GM18951 (cell line): ENCODE data around the gene FCN2.

Experiments used
- POLR2A ChIP-seq: IDR thresholded peaks from 4 replicates; pipeline ENCODE4 v1.6.1; 2011; ENCODE audit warnings: mild to moderate bottlenecking; ENCODE audit not compliant: insufficient read length, insufficient read depth; ENCODE audit errors: extremely low read depth
- in situ Hi-C: fragments of 300-500 bp; cut with MboI; formaldehyde crosslinking; loops from one replicate; pipeline ENCODE4 v1.12.0; 2022; ENCODE audit warnings: low sequenced_read_pairs, mixed read lengths, inconsistent platforms; ENCODE audit not compliant: unreplicated experiment

Gene FCN2

DNA sequence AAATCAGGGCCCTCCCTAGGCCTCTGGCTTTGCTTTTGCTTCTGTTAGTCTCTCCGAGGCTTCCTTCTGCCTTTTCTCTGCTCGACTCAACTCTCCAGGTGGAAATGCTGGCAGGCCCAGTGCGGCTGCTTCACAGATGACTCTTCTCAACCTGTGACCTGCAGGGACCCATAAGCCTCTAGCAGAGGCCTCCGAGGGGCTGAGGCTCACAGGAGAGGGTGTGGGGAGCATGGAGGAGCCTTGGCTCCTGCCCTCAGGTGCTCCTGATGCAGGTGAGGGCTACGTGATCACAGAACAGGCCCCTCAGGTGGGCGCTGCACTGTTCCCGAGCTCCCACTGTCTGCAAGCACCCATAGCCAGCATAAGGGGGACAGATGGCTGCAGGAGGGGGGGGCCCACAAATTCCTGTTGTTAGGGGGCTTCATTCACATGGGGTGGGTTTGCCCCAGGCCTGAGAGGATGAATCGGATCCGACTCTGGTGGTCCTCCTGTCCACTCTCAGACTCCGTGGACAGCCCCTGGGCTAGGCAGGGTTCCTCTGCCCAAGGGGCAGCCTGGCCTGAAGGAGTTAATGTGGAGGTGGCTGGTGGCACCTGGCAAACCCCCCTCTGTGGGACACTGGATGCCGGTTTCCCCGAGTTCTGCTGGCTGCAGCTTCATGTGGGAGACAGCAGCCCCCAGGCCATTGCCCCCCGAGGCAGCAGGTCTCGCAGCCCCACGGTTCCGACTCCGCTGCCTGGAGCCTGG is 10.9 kb upstream of the FCN2 start:
- TF ChIP-seq POLR2A, result no peak
- in situ Hi-C loops, result no loop called here

GRCh38 chr9:134870301-134870694 is 10.3 kb upstream of the FCN2 start:
- in situ Hi-C loops, result no loop called here
- no peak for TF ChIP-seq POLR2A

- TF ChIP-seq POLR2A, result no peak
- in situ Hi-C loops, result no loop called here
Observed at GRCh38 chr9:134870746-134871662, 9.6 kb upstream of the FCN2 start.

DNA sequence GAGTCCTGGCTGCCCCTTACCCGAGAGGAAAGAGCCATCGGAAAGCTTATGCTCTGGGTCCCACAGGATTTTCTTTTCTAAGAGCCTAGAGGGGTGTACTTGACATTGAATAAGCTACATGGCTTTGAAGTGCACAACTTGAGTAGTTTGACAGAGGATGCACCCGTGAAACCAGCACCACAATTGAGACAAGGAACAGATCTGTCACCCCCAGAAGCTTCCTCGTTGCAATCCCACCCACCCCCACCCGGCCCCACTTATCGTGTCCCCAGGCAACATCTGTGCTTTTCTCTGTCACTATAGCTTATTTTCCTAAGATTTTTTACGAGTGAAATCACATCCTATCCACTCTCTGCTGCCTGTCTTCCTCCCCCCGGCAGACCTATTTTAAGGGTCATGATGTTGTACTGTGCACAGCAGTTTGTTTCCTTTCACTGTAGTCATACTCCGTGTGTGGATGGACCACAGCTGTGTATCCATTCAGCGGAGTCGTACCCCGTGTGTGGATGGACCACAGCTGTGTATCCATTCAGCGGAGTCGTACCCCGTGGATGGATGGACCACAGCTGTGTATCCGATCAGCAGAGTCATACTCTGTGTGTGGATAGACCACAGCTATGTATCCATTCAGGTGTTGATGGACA is 8.8 kb upstream of the FCN2 start:
- in situ Hi-C loops, result no loop called here
- TF ChIP-seq POLR2A, result no peak

DNA sequence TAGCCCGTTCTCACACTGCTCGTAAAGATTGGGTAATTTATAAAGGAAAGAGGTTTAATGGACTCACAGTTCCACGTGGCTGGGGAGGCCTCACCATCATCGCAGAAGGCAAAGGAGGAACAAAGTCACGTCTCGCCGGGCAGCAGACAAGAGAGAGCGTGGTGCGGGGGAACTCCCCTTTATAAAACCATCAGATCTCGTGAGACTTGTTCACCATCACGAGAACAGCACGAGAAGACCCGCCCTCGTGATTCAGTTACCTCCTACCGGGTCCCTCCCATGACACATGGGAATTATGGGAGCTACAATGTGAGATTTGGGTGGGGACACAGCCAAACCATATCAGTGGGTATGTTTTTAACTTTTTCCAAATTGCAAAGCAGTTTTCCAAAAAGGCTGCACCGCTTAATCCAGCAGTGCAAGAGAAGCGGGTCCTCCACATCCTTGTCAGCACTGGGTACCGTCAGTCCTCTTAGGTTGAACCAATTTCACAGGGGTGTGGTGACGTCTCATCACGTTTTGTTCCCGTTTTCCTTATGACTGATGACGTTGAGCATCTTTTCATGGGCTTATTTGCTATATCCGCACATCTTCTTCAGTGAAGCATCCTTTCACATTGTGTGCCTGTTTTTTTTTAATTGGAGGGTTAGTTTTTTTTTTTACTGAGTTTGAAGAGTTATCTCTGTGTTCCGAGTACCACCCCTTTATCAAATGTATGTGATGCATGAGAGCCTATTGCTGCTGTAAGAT is 8.0 kb upstream of the FCN2 start:
- in situ Hi-C loops, result no loop called here
- no peak for TF ChIP-seq POLR2A

DNA sequence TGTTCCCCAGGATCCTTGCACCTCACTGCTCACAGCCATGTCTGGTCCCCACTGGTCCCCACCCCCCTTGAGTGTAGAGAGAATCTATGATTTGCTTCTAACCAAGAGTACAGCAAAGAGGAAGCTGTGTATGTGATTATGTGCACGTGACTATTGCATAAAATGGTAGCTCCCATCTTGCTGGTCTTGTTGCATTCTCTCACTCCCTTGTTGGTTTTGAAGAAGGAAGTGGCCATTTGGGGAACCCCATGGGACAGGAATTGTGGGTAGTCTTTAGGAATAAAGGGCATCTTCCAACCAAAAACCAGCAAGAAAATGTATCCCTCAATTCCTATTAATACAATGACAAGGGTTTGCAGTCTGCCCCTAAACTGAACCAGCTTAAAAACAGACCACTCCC is 5.2 kb upstream of the FCN2 start:
- in situ Hi-C loops, result no loop called here
- TF ChIP-seq POLR2A, result no peak

DNA sequence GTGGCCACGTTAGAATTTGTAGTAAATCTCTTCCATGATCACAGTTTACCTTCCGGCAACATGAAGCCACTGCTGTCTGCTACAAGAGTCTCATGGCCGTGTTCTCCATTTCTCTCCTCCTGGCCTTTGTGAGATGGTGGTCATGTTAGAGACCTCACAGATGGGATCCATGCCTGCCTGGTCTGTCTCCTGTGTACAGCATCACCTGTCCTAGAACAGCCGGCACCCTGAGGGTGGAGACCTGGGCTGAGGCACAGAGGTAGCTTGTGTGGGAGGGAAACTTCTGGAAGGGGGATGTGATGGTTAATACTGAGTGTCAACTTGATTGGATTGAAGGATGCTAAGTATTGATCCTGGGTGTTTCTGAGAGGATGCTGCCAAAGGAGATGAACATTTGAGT is 3.1 kb upstream of the FCN2 start:
- in situ Hi-C loops, result no loop called here

DNA sequence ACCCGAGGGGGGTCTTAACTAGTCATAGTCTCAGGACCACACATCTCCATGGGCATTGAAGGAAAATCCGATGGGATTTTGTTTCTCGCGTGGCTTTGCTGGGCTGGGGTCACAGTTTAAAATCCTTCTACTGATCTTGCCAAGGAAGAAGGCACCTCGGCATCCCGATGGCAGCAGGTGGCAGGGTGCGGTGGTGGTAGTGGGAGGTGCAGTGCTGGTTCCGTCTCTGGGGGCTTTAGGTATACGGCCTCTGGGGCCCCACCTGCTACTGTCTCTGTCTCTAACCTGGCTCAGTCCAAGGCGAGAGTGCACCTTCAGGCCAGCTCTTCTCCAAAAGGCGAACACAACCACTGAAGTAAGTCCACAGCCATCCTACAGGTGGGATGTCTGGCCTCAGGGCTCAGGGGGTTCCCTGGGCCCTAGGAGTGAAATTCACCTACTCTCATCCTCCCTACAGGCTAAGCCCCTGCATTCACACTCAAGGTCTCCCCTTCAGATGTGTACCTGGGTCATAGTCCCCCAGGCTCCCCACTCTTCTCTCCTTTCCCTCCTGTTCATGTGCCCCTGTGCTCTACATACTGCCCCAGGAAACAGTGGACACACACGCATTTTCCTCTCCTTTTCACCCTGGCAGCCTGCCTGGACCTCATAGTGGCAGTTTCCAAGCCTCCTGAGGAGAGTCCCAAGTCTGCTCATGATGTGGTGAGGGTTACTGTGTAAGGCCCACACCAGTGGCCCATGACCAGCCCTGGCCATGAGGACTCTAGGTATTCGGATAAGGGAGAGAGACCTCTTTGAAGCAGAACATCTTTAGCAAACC is 736 bp upstream of the FCN2 start:
- in situ Hi-C loops, result no loop called here
- no peak for TF ChIP-seq POLR2A

More for the DNA sequence above, 3.1 kb upstream of the FCN2 start:
- TF ChIP-seq POLR2A, result no peak

GRCh38 chr9:134881313-134881670 is 682 bp downstream of the FCN2 start:
- in situ Hi-C loops, result no loop called here
- TF ChIP-seq POLR2A, result no peak

DNA sequence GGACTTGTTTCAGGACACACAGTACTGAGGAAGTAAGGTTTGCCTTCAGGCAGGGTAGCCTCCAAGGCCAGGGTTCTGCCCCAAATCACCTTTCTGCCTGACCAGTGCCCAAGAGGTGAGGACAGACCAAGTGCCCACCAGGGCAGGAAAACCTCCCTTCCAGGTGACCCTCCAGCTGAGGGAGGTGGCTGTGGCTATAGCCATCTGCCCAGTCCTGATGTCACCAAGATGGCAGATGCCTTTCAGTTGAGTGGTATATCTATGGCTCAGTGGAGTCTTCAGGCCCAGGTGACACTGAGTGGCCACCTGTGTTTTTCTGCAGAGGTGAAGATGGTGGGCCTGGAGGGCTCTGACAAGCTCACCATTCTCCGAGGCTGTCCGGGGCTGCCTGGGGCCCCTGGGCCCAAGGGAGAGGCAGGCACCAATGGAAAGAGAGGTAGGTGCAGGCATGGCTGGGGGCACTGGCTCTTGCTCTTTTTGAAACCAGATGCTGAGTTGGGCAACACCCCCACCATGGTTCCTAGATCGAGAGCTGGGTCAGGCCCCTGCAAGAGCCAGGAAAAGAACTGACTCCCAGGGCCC is 1.7 kb downstream of the FCN2 start:
- in situ Hi-C loops, result no loop called here
- no peak for TF ChIP-seq POLR2A

DNA sequence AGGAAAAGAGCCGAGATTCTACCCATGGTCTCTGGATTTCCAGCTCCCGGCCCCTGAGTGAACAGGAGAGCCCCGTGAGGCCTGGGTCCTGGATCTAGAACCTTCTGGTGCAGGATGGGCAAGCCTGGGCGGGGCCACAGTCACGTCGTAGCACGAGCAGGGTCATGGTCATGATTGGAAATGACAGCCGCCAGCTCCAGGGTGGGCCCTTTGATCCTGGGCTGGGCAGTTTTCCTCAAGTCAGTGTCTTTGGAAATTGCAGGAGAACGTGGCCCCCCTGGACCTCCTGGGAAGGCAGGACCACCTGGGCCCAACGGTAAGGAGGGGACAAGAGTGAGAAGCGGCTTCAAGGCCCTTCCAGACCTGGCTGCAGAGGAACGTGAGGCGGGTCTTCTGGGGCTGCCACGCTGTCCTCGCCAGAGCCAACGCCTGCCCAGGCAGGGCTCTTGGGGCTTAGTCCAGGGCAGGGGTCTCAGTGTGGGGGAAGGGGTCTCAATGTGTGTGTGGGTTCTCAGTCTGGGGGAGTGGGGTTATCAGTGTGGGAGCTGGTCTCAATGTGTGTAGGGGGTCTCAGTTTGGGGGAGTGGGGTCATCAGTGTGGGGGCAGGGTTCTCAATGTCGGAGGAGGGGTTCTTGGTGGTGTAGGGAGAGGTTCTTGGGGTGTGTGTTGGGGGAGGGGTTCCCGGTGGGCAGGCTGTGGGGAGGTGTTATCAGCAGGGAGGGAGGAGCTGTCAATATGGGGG is 2.6 kb downstream of the FCN2 start:
- in situ Hi-C loops, result no loop called here
- TF ChIP-seq POLR2A, result no peak
